B cell (primary cell): ENCODE measurements around the gene CMTM3. TPM values are rescaled to one million over a fixed set of nuclear protein-coding genes. Genes with fewer than 3 reads are reported as not detected.

ENCODE experiments used
- ATAC-seq: fragments of 200-7000 bp; cut with Tn5 transposase; one replicate; pipeline ENCODE4 v1.10.0; 2021; ENCODE audit warnings: low read depth, mild to moderate bottlenecking, moderate number of reproducible peaks, moderate library complexity
- CTCF ChIA-PET: fragments of 350-600 bp; sonication (Branson Sonifier 250); formaldehyde crosslinking; loops from one replicate; lab custom pipeline; 2021; ENCODE audit warnings: antibody characterized with exemption, inconsistent platforms; lab: Charles Lee
- POLR2A ChIA-PET: fragments of 350-600 bp; sonication (Branson Sonifier 250); formaldehyde crosslinking; loops from one replicate; lab custom pipeline; 2021; ENCODE audit warnings: antibody characterized with exemption; lab: Charles Lee
- DNase-seq: peaks from one replicate; pipeline ENCODE4 v3.0.0; 2013
- H2AFZ ChIP-seq: 2 replicates; pipeline ENCODE4 v1.6.1; 2012; ENCODE audit warnings: mild to moderate bottlenecking, low read depth, low read length; ENCODE audit not compliant: insufficient read depth, poor library complexity, severe bottlenecking
- H3K27ac ChIP-seq, 2 donors: 1 replicate in 1 of 2; 2 replicates in 1 of 2; pipeline ENCODE4 v1.5.1; 2012 to 2013; ENCODE audit warnings: low read length in 2 of 2, mild to moderate bottlenecking in 2 of 2, moderate library complexity in 1 of 2
- H3K27me3 ChIP-seq, 4 experiments: fragments of 200-600 bp in 1 of 4; sonication (generic) in 1 of 4; replicated peaks in 1 of 4; 1 replicate in 2 of 4; 2 replicates in 2 of 4; pipeline versions ENCODE4 v1.6.1 to v1.7.0; 2013 to 2016; ENCODE audit warnings: low read length in 3 of 4, mild to moderate bottlenecking in 2 of 4, mixed read lengths in 1 of 4, moderate library complexity in 1 of 4; ENCODE audit not compliant: insufficient read depth in 4 of 4, control insufficient read depth in 3 of 4; ENCODE audit errors: control extremely low read depth in 1 of 4
- H3K36me3 ChIP-seq, 2 experiments: replicated peaks in 1 of 2; 1 replicate in 1 of 2; 2 replicates in 1 of 2; pipeline versions ENCODE4 v1.6.1 to v1.7.1; 2013; ENCODE audit warnings: low read length in 1 of 2; ENCODE audit not compliant: insufficient read depth in 2 of 2, control insufficient read depth in 1 of 2; ENCODE audit errors: control extremely low read depth in 1 of 2, extremely low read depth in 1 of 2
- H3K4me1 ChIP-seq, 2 donors: fragments of 200-600 bp in 1 of 2; sonication (generic) in 1 of 2; 1 replicate in 1 of 2; 2 replicates in 1 of 2; pipeline versions ENCODE4 v1.5.1 to v1.6.1; 2013 to 2017; ENCODE audit warnings: low read length in 2 of 2; ENCODE audit not compliant: control insufficient read depth in 2 of 2, insufficient read depth in 2 of 2
- H3K4me2 ChIP-seq: replicated peaks from 2 replicates; pipeline ENCODE3; 2012; ENCODE audit warnings: mild to moderate bottlenecking, low read depth, low read length; ENCODE audit not compliant: poor library complexity, severe bottlenecking
- H3K4me3 ChIP-seq, 5 experiments: fragments of 200-600 bp in 1 of 5; sonication (generic) in 1 of 5; 1 replicate in 3 of 5; 2 replicates in 2 of 5; pipeline versions ENCODE4 v1.5.1 to v1.7.0; 2011 to 2016; ENCODE audit warnings: low read length in 4 of 5, mild to moderate bottlenecking in 4 of 5, low read depth in 2 of 5, control low read depth in 1 of 5, moderate library complexity in 1 of 5; ENCODE audit not compliant: insufficient read depth in 1 of 5; ENCODE audit errors: control extremely low read depth in 1 of 5, extremely low read depth in 1 of 5
- H3K79me2 ChIP-seq: fragments of 200-600 bp; sonication (generic); one replicate; pipeline ENCODE4 v1.6.0; 2016; ENCODE audit warnings: low read length; ENCODE audit not compliant: control insufficient read depth, insufficient read depth
- H3K9ac ChIP-seq: fragments of 200-600 bp; sonication (generic); 2 replicates; pipeline ENCODE4 v1.6.1; 2017; ENCODE audit warnings: mild to moderate bottlenecking, low read length, moderate library complexity
- H3K9me3 ChIP-seq, 3 donors: one replicate each; pipeline versions ENCODE4 v1.6.1 to v1.7.1; 2013; ENCODE audit warnings: low read length in 2 of 3; ENCODE audit not compliant: control insufficient read depth in 2 of 3, insufficient read depth in 1 of 3; ENCODE audit errors: control extremely low read depth in 1 of 3
- H4K20me1 ChIP-seq: 2 replicates; pipeline ENCODE4 v1.6.0; 2012; ENCODE audit warnings: mild to moderate bottlenecking, low read length; ENCODE audit not compliant: insufficient read depth, control insufficient read depth, poor library complexity, severe bottlenecking
- H3K27ac Mint-ChIP-seq: one replicate; pipeline ENCODE4 v1.8.0; 2021; ENCODE audit warnings: mixed read lengths
- H3K27me3 Mint-ChIP-seq: one replicate; pipeline ENCODE4 v1.8.0; 2021; ENCODE audit warnings: mixed read lengths
- H3K4me1 Mint-ChIP-seq: one replicate; pipeline ENCODE4 v1.8.0; 2021; ENCODE audit warnings: mixed read lengths
- H3K4me3 Mint-ChIP-seq: one replicate; pipeline ENCODE4 v1.8.0; 2021; ENCODE audit warnings: mixed read lengths
- H3K9me3 Mint-ChIP-seq: one replicate; pipeline ENCODE4 v1.8.0; 2022; ENCODE audit warnings: mixed read lengths; ENCODE audit not compliant: insufficient read depth
- EZH2 ChIP-seq: IDR thresholded peaks from 2 replicates; pipeline ENCODE4 v1.6.1; 2012; ENCODE audit warnings: borderline replicate concordance, low read depth, mild to moderate bottlenecking, moderate library complexity, low read length; ENCODE audit not compliant: insufficient read depth, poor library complexity, severe bottlenecking
- WGBS: methylation state at CpG from one replicate; pipeline ENCODE4 v1.1.5; 2013; ENCODE audit warnings: missing lambda C conversion rate; ENCODE audit not compliant: insufficient coverage; 5-methylcytosine and 5-hydroxymethylcytosine counted together
- intact Hi-C: fragments of 100-400 bp; cut with micrococcal nuclease; formaldehyde crosslinking; loops from one replicate; pipeline ENCODE4 v1.10.0; 2022
- polyA plus RNA-seq: library from polyadenylated mRNA; depleted of rRNA; stranded (reverse); fragments of >200 nt; gene quantifications from 2 replicates; pipeline ENCODE4 v1.2.3, GENCODE V29; 2012
- total RNA-seq, 2 donors: library from RNA; stranded (reverse); fragments of 120-200 nt in 1 of 2; gene quantifications; 1 replicate in 1 of 2; 2 replicates in 1 of 2; pipeline versions ENCODE4 v1.2.3 to v1.2.4, GENCODE V29; 2013 to 2022
- TF ChIP-seq, protein P1 (sequence below): fragments of 200-600 bp; IDR thresholded peaks from one replicate; pipeline ENCODE4 v1.8.0; 2022; ENCODE audit warnings: antibody characterized with exemption, mild to moderate bottlenecking

Gene CMTM3
- total and polyA plus RNA-seq, 2 donors (not counting 1 experiment from before 2014, with no cell fraction given), result 7.5 to 8.7 TPM

DNA sequence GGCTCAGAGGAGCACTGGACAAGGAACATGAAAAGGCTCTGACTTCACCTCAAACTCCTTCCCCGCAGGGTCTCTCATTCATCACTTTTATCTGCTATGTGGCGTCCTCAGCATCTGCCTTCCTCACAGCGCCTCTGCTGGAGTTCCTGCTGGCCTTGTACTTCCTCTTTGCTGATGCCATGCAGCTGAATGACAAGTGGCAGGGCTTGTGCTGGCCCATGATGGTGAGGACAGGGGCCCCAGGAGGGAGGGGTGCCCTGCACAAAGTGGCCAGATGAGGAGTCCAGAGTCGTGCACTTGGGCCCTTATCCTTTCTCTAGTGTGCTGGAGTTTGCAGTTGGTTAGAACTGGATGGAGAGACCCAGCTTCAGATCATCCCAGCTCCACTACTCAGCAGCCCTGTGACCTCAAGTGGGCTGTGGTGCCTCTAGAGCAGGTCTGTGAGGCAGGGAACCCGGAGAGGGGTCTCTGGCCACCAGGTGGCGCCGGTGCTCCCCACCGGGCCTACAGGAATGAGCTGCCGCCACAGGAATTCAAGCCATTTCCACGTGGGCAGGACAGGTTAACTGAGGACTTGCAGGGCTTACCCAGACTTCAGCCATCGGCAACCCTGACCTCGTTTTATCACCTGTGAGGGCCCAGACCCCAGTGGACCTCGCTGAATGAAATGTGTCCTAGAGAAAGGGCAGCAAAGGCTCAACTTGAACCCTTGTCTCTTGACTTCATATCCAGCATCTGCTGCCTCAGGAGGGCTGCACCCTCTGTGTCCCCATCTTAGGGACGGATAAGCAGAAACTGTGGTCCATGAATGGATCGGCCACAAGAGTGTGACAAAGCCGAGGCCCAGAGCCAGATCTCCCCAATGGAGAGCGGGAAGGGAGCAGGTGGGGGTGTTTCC lies 4.0 kb downstream of the CMTM3 start:
- ChIA-PET CTCF (interaction anchor here (0.8 to 3.3 kb wide), 28 partner anchors 9 to 260 kb away, joined by 3 to 25 read pairs (median 5); partner anchors contain the start of genes CKLF and CMTM2), POLR2A (interaction anchor here (0.6 to 1.2 kb wide), 3 partner anchors 56 to 93 kb away, joined by 3 to 11 read pairs (median 3); partner anchors contain the start of gene CKLF)
- no peaks in the 10 kb centered on the region for H3K9me3 Mint-ChIP-seq
- H3K27ac Mint-ChIP-seq, result no peak overlapping the region
- Histone ChIP-seq H3K36me3 (peaks cover 0 to 4% of the 10 kb centered on the region in 2 experiments), H3K27me3 (peaks cover 0 to 33% (median 11%) of the 10 kb centered on the region in 4 experiments), H2AFZ (no peak overlapping the region), H3K27ac (no peak overlapping the region), H3K4me1 (peaks cover 39 to 44% of the 10 kb centered on the region in 2 donors), H3K4me2 (peak overlapping the region; percentile 28), H3K4me3 (no peak overlapping the region), H3K9me3 (no peaks in the 10 kb centered on the region), H4K20me1 (peaks cover 36% of the 10 kb centered on the region), H3K9ac (no peak overlapping the region), H3K79me2 (no peaks in the 10 kb centered on the region)
- peak; percentile 16 for ATAC-seq
- H3K27me3 Mint-ChIP-seq, result peaks cover 21% of the 10 kb centered on the region
- WGBS, result 46% methylated on average over 16 of the region's 17 CpGs
- DNase-seq, result peak; percentile 74
- peaks cover 33% of the 10 kb centered on the region for H3K4me1 Mint-ChIP-seq
- no peak overlapping the region for H3K4me3 Mint-ChIP-seq
- TF ChIP-seq EZH2, result no peak
- TF ChIP-seq, protein P1, sequence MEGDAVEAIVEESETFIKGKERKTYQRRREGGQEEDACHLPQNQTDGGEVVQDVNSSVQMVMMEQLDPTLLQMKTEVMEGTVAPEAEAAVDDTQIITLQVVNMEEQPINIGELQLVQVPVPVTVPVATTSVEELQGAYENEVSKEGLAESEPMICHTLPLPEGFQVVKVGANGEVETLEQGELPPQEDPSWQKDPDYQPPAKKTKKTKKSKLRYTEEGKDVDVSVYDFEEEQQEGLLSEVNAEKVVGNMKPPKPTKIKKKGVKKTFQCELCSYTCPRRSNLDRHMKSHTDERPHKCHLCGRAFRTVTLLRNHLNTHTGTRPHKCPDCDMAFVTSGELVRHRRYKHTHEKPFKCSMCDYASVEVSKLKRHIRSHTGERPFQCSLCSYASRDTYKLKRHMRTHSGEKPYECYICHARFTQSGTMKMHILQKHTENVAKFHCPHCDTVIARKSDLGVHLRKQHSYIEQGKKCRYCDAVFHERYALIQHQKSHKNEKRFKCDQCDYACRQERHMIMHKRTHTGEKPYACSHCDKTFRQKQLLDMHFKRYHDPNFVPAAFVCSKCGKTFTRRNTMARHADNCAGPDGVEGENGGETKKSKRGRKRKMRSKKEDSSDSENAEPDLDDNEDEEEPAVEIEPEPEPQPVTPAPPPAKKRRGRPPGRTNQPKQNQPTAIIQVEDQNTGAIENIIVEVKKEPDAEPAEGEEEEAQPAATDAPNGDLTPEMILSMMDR, result peak; percentile 79
- intact Hi-C loops, result loop anchor here (1.0 to 5.0 kb wide), 6 partner anchors 43 to 264 kb away; partner anchors contain the start of genes CMTM4 and DYNC1LI2
